Parathyroid adenoma (tissue), 2 donors: Measurements from ENCODE around the gene ZNF714.

Experiments
- H2AFZ ChIP-seq: fragments of 300-600 bp; sonication (generic); one replicate; pipeline ENCODE4 v1.7.0; 2017; ENCODE audit warnings: antibody characterized with exemption, mild to moderate bottlenecking
- H3K27ac ChIP-seq: fragments of 300-600 bp; sonication (generic); one replicate; pipeline ENCODE4 v1.7.0; 2017
- H3K27me3 ChIP-seq: fragments of 300-600 bp; sonication (generic); one replicate; pipeline ENCODE4 v1.7.0; 2017; ENCODE audit warnings: low read length; ENCODE audit not compliant: control insufficient read depth, insufficient read depth
- H3K36me3 ChIP-seq: fragments of 300-600 bp; sonication (generic); one replicate; pipeline ENCODE4 v1.7.0; 2017; ENCODE audit warnings: low read length; ENCODE audit not compliant: control insufficient read depth, insufficient read depth
- H3K4me1 ChIP-seq: fragments of 300-600 bp; sonication (generic); one replicate; pipeline ENCODE4 v1.7.0; 2017; ENCODE audit warnings: control low read depth
- H3K4me2 ChIP-seq: fragments of 300-600 bp; sonication (generic); one replicate; pipeline ENCODE4 v1.7.0; 2017; ENCODE audit warnings: low read length
- H3K4me3 ChIP-seq: fragments of 300-600 bp; sonication (generic); one replicate; pipeline ENCODE4 v1.7.0; 2017; ENCODE audit warnings: low read depth, low read length
- H3K79me2 ChIP-seq: fragments of 300-600 bp; sonication (generic); one replicate; pipeline ENCODE4 v1.7.0; 2017; ENCODE audit warnings: control low read depth
- H3K9ac ChIP-seq: fragments of 300-600 bp; sonication (generic); one replicate; pipeline ENCODE4 v1.7.0; 2017; ENCODE audit warnings: mild to moderate bottlenecking
- H3K9me3 ChIP-seq: fragments of 300-600 bp; sonication (generic); one replicate; pipeline ENCODE4 v1.7.0; 2017; ENCODE audit warnings: low read length; ENCODE audit not compliant: control insufficient read depth
- CTCF ChIP-seq: fragments of 300-600 bp; sonication (generic); IDR thresholded peaks from one replicate; pipeline ENCODE4 v1.7.0; 2017; ENCODE audit warnings: antibody characterized with exemption, mild to moderate bottlenecking
- donor health status: primary hyperparathyroidism.

Gene ZNF714

GRCh38 chr19:21110183-21110582, 28.2 kb downstream of the ZNF714 start:
- Histone ChIP-seq H3K9me3 (no peaks in the 10 kb centered on the region), H2AFZ (no peak overlapping the region), H3K4me2 (no peak overlapping the region), H3K4me1 (no peaks in the 10 kb centered on the region), H3K4me3 (no peak overlapping the region), H3K79me2 (peaks cover 8% of the 10 kb centered on the region), H3K27ac (no peak overlapping the region), H3K9ac (no peak overlapping the region), H3K36me3 (no peaks in the 10 kb centered on the region), H3K27me3 (no peaks in the 10 kb centered on the region)
- TF ChIP-seq CTCF: no peak

- no peak overlapping the region for H3K4me2 ChIP-seq
- H3K9me3 ChIP-seq: no peaks in the 10 kb centered on the region
- no peak overlapping the region for H3K9ac ChIP-seq
- H2AFZ ChIP-seq: no peak overlapping the region
- TF ChIP-seq CTCF: no peak
- no peak overlapping the region for H3K4me3 ChIP-seq
- H3K27ac ChIP-seq: no peak overlapping the region
- peaks cover 8% of the 10 kb centered on the region for H3K79me2 ChIP-seq
- no peaks in the 10 kb centered on the region for H3K36me3 ChIP-seq
- no peaks in the 10 kb centered on the region for H3K4me1 ChIP-seq
- H3K27me3 ChIP-seq: no peaks in the 10 kb centered on the region
Observed at GRCh38 chr19:21115430-21115829, 33.4 kb downstream of the ZNF714 start.

- H3K79me2 ChIP-seq: peaks cover 8% of the 10 kb centered on the region
- H3K27me3 ChIP-seq: no peaks in the 10 kb centered on the region
- H2AFZ ChIP-seq: no peak overlapping the region
- H3K9ac ChIP-seq: no peak overlapping the region
- TF ChIP-seq CTCF: no peak
- no peak overlapping the region for H3K4me3 ChIP-seq
- no peaks in the 10 kb centered on the region for H3K4me1 ChIP-seq
- H3K27ac ChIP-seq: no peak overlapping the region
- H3K9me3 ChIP-seq: no peaks in the 10 kb centered on the region
- no peaks in the 10 kb centered on the region for H3K36me3 ChIP-seq
- H3K4me2 ChIP-seq: no peak overlapping the region
Observed at GRCh38 chr19:21117041-21117907, 35.3 kb downstream of the ZNF714 start.

- no peak for TF ChIP-seq CTCF
- Histone ChIP-seq H3K36me3 (no peaks in the 10 kb centered on the region), H3K4me3 (no peak overlapping the region), H3K9ac (no peak overlapping the region), H3K79me2 (no peaks in the 10 kb centered on the region), H3K4me2 (no peak overlapping the region), H3K27me3 (no peaks in the 10 kb centered on the region), H3K4me1 (peaks cover 2% of the 10 kb centered on the region), H3K9me3 (no peaks in the 10 kb centered on the region), H3K27ac (no peak overlapping the region), H2AFZ (no peak overlapping the region)
Observed at GRCh38 chr19:21126078-21126477, 44.1 kb downstream of the ZNF714 start.

GRCh38 chr19:21127001-21127400, 45.0 kb downstream of the ZNF714 start:
- Histone ChIP-seq H3K4me1 (peaks cover 2% of the 10 kb centered on the region), H3K27me3 (no peaks in the 10 kb centered on the region), H3K36me3 (no peaks in the 10 kb centered on the region), H3K27ac (no peak overlapping the region), H2AFZ (no peak overlapping the region), H3K9ac (no peak overlapping the region), H3K4me3 (no peak overlapping the region), H3K79me2 (no peaks in the 10 kb centered on the region), H3K9me3 (no peaks in the 10 kb centered on the region), H3K4me2 (no peak overlapping the region)
- TF ChIP-seq CTCF: no peak
